Prostate gland (tissue), 2 donors: ENCODE results near the gene DCDC1.

Experiments
- CTCF ChIP-seq, 4 experiments: fragments of 200-600 bp in 2 of 4; fragments of 450-650 bp in 2 of 4; sonication (generic) in 2 of 4; IDR thresholded peaks; 1 replicate in 3 of 4; 2 replicates in 1 of 4; pipeline ENCODE4 v1.5.1; 2016 to 2019; ENCODE audit warnings: antibody characterized with exemption in 4 of 4, mild to moderate bottlenecking in 2 of 4, moderate library complexity in 2 of 4
- POLR2A ChIP-seq: fragments of 450-650 bp; IDR thresholded peaks from one replicate; pipeline ENCODE4 v1.6.1; 2016; ENCODE audit warnings: antibody characterized with exemption, mild to moderate bottlenecking

GRCh38 chr11:31127290-31127689, 242.2 kb downstream of the DCDC1 start:
- no peak for TF ChIP-seq CTCF (IDR thresholded peaks at IDR 0.05)
- TF ChIP-seq POLR2A, result no peak
